Memory B cell (primary cell): ENCODE results near the gene KRT7.

Experiments used
- ATAC-seq: fragments of 150-1000 bp; cut with Tn5 transposase; 2 replicates; pipeline ENCODE4 v1.10.0; 2021; ENCODE audit warnings: low read depth, mild to moderate bottlenecking, moderate library complexity
- DNase-seq, 2 donors: peaks; one replicate each; pipeline ENCODE4 v3.0.0; 2022; ENCODE audit warnings: low spot score in 2 of 2
- H3K27ac Mint-ChIP-seq: one replicate; pipeline ENCODE4 v1.8.0; 2022; ENCODE audit warnings: mild to moderate bottlenecking, moderate library complexity, mixed read lengths
- H3K27me3 Mint-ChIP-seq: one replicate; pipeline ENCODE4 v1.8.0; 2022; ENCODE audit warnings: mixed read lengths
- H3K36me3 Mint-ChIP-seq: one replicate; pipeline ENCODE4 v1.8.0; 2022; ENCODE audit warnings: mild to moderate bottlenecking, mixed read lengths
- H3K4me1 Mint-ChIP-seq: one replicate; pipeline ENCODE4 v1.8.0; 2022; ENCODE audit warnings: mixed read lengths
- H3K4me3 Mint-ChIP-seq: one replicate; pipeline ENCODE4 v1.8.0; 2022; ENCODE audit warnings: mild to moderate bottlenecking, moderate library complexity, mixed read lengths
- H3K9me3 Mint-ChIP-seq: one replicate; pipeline ENCODE4 v1.8.0; 2022; ENCODE audit warnings: mixed read lengths

KRT7 gene

GRCh38 chr12:52212701-52213563 lies 20.1 kb upstream of the KRT7 start:
- Mint-ChIP-seq H3K27ac (no peak overlapping the region), H3K4me1 (peaks cover 5% of the 10 kb centered on the region)

GRCh38 chr12:52213564-52214420 lies 19.3 kb upstream of the KRT7 start:
- Mint-ChIP-seq H3K36me3 (no peaks in the 10 kb centered on the region), H3K4me1 (peaks cover 5% of the 10 kb centered on the region), H3K27me3 (peaks cover 36% of the 10 kb centered on the region), H3K4me3 (no peak overlapping the region), H3K9me3 (no peaks in the 10 kb centered on the region), H3K27ac (no peak overlapping the region)
- ATAC-seq, result no peak
- DNase-seq, result peak in 1 of 2 donors; percentile 35

More at GRCh38 chr12:52212701-52213563, 20.1 kb upstream of the KRT7 start:
- no peaks in the 10 kb centered on the region for H3K36me3 Mint-ChIP-seq
- DNase-seq (no peak), ATAC-seq (no peak)
- no peaks in the 10 kb centered on the region for H3K9me3 Mint-ChIP-seq
- peaks cover 38% of the 10 kb centered on the region for H3K27me3 Mint-ChIP-seq
- H3K4me3 Mint-ChIP-seq, result no peak overlapping the region

GRCh38 chr12:52214421-52214802 lies 18.6 kb upstream of the KRT7 start:
- DNase-seq (no peak), ATAC-seq (no peak)
- no peaks in the 10 kb centered on the region for H3K36me3 Mint-ChIP-seq
- no peak overlapping the region for H3K4me3 Mint-ChIP-seq
- H3K9me3 Mint-ChIP-seq, result no peaks in the 10 kb centered on the region
- peaks cover 36% of the 10 kb centered on the region for H3K27me3 Mint-ChIP-seq
- H3K27ac Mint-ChIP-seq, result no peak overlapping the region
- peaks cover 5% of the 10 kb centered on the region for H3K4me1 Mint-ChIP-seq

- Mint-ChIP-seq H3K27me3 (peaks cover 35% of the 10 kb centered on the region), H3K4me1 (peaks cover 5% of the 10 kb centered on the region), H3K36me3 (no peaks in the 10 kb centered on the region), H3K27ac (no peak overlapping the region), H3K9me3 (no peaks in the 10 kb centered on the region), H3K4me3 (no peak overlapping the region)
- no peak for DNase-seq
- no peak for ATAC-seq
Measured at GRCh38 chr12:52215587-52216031, 17.4 kb upstream of the KRT7 start.

GRCh38 chr12:52216100-52216499 lies 16.9 kb upstream of the KRT7 start:
- no peak for DNase-seq
- H3K4me3 Mint-ChIP-seq, result no peak overlapping the region
- H3K9me3 Mint-ChIP-seq, result no peaks in the 10 kb centered on the region
- peaks cover 5% of the 10 kb centered on the region for H3K4me1 Mint-ChIP-seq
- ATAC-seq, result no peak
- H3K27ac Mint-ChIP-seq, result no peak overlapping the region
- no peaks in the 10 kb centered on the region for H3K36me3 Mint-ChIP-seq
- peaks cover 36% of the 10 kb centered on the region for H3K27me3 Mint-ChIP-seq

GRCh38 chr12:52216807-52217206 lies 16.2 kb upstream of the KRT7 start:
- Mint-ChIP-seq H3K9me3 (no peaks in the 10 kb centered on the region), H3K36me3 (no peaks in the 10 kb centered on the region), H3K27me3 (peaks cover 34% of the 10 kb centered on the region), H3K4me3 (no peak overlapping the region), H3K27ac (no peak overlapping the region), H3K4me1 (peaks cover 5% of the 10 kb centered on the region)
- ATAC-seq (no peak), DNase-seq (no peak)

- H3K36me3 Mint-ChIP-seq, result no peaks in the 10 kb centered on the region
- no peaks in the 10 kb centered on the region for H3K9me3 Mint-ChIP-seq
- H3K27ac Mint-ChIP-seq, result no peak overlapping the region
- ATAC-seq (no peak), DNase-seq (no peak)
- H3K27me3 Mint-ChIP-seq, result peaks cover 34% of the 10 kb centered on the region
- H3K4me1 Mint-ChIP-seq, result peaks cover 5% of the 10 kb centered on the region
- no peak overlapping the region for H3K4me3 Mint-ChIP-seq
Measured at GRCh38 chr12:52217223-52217622, 15.8 kb upstream of the KRT7 start.

GRCh38 chr12:52218001-52218400 lies 15.0 kb upstream of the KRT7 start:
- H3K4me3 Mint-ChIP-seq, result no peak overlapping the region
- ATAC-seq (no peak), DNase-seq (no peak)
- no peak overlapping the region for H3K27ac Mint-ChIP-seq
- H3K4me1 Mint-ChIP-seq, result peaks cover 5% of the 10 kb centered on the region
- no peaks in the 10 kb centered on the region for H3K36me3 Mint-ChIP-seq
- H3K9me3 Mint-ChIP-seq, result no peaks in the 10 kb centered on the region
- H3K27me3 Mint-ChIP-seq, result peaks cover 34% of the 10 kb centered on the region

- peaks cover 25% of the 10 kb centered on the region for H3K27me3 Mint-ChIP-seq
- H3K4me1 Mint-ChIP-seq, result no peaks in the 10 kb centered on the region
- ATAC-seq, result no peak
- H3K36me3 Mint-ChIP-seq, result no peaks in the 10 kb centered on the region
- H3K27ac Mint-ChIP-seq, result no peak overlapping the region
- H3K4me3 Mint-ChIP-seq, result no peak overlapping the region
- H3K9me3 Mint-ChIP-seq, result no peaks in the 10 kb centered on the region
- DNase-seq, result no peak
Measured at GRCh38 chr12:52220477-52220876, 12.6 kb upstream of the KRT7 start.

GRCh38 chr12:52221070-52221781 lies 11.8 kb upstream of the KRT7 start:
- no peak overlapping the region for H3K27ac Mint-ChIP-seq
- no peak overlapping the region for H3K4me3 Mint-ChIP-seq
- DNase-seq, result no peak
- H3K27me3 Mint-ChIP-seq, result peaks cover 24% of the 10 kb centered on the region
- H3K4me1 Mint-ChIP-seq, result no peaks in the 10 kb centered on the region
- H3K9me3 Mint-ChIP-seq, result no peaks in the 10 kb centered on the region
- H3K36me3 Mint-ChIP-seq, result no peaks in the 10 kb centered on the region
- no peak for ATAC-seq

GRCh38 chr12:52221912-52222457 lies 11.1 kb upstream of the KRT7 start:
- no peaks in the 10 kb centered on the region for H3K4me1 Mint-ChIP-seq
- no peaks in the 10 kb centered on the region for H3K9me3 Mint-ChIP-seq
- no peaks in the 10 kb centered on the region for H3K36me3 Mint-ChIP-seq
- H3K27me3 Mint-ChIP-seq, result peaks cover 20% of the 10 kb centered on the region
- no peak overlapping the region for H3K27ac Mint-ChIP-seq
- no peak overlapping the region for H3K4me3 Mint-ChIP-seq
- no peak for DNase-seq
- ATAC-seq, result no peak

GRCh38 chr12:52222692-52223091 lies 10.4 kb upstream of the KRT7 start:
- DNase-seq (no peak), ATAC-seq (no peak)
- Mint-ChIP-seq H3K27me3 (peaks cover 19% of the 10 kb centered on the region), H3K4me3 (no peak overlapping the region), H3K36me3 (no peaks in the 10 kb centered on the region), H3K9me3 (no peaks in the 10 kb centered on the region), H3K27ac (no peak overlapping the region), H3K4me1 (peaks cover under 1% of the 10 kb centered on the region)

- peaks cover 18% of the 10 kb centered on the region for H3K27me3 Mint-ChIP-seq
- no peak for ATAC-seq
- no peak for DNase-seq
- no peaks in the 10 kb centered on the region for H3K36me3 Mint-ChIP-seq
- H3K4me3 Mint-ChIP-seq, result no peak overlapping the region
- H3K27ac Mint-ChIP-seq, result no peak overlapping the region
- peaks cover 2% of the 10 kb centered on the region for H3K9me3 Mint-ChIP-seq
- H3K4me1 Mint-ChIP-seq, result peaks cover 3% of the 10 kb centered on the region
Measured at GRCh38 chr12:52223406-52224039, 9.5 kb upstream of the KRT7 start.
